SHP77 (cell line): ENCODE measurements around the gene HSPH1.
"Not testable (repeated sequence)": the region's sequence is repeated elsewhere in the genome, so short reads cannot be mapped to it uniquely, and the experiment has no call there.

Source experiments
- DNase-seq, 2 experiments: peaks; one replicate each; lab custom pipeline; 2025; lab: John Stamatoyannopoulos, UW

Gene HSPH1

DNA sequence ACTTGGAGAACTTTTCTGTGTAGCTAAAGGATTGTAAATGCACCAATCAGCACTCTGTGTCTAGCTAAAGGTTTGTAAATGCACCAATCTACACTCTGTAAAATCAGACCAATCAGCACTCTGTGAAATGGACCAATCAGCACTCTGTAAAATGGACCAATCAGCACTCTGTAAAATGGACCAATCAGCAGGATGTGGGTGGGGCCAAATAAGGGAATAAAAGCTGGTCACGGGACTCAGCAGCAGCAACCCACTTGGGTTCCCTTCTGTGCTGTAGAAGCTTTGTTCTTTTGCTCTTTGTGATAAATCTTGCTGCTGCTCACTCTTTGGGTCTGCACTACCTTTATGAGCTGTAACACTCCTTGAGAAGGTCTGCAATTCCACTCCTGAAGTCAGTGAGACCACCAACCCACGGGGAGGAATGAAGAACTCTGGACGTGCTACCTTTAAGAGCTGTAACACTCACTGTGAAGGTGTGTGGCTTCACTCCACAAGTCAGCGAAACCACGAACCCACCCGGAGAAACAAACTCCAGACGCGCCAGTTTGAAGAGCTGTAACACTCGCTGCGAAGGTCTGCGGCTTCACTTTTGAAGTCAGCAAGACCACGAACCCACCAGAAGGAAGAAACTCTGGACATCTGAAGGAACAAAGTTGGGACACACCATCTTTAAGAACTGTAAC, 16.2 kb upstream of the HSPH1 start:
- DNase-seq = not testable (repeated sequence)

DNA sequence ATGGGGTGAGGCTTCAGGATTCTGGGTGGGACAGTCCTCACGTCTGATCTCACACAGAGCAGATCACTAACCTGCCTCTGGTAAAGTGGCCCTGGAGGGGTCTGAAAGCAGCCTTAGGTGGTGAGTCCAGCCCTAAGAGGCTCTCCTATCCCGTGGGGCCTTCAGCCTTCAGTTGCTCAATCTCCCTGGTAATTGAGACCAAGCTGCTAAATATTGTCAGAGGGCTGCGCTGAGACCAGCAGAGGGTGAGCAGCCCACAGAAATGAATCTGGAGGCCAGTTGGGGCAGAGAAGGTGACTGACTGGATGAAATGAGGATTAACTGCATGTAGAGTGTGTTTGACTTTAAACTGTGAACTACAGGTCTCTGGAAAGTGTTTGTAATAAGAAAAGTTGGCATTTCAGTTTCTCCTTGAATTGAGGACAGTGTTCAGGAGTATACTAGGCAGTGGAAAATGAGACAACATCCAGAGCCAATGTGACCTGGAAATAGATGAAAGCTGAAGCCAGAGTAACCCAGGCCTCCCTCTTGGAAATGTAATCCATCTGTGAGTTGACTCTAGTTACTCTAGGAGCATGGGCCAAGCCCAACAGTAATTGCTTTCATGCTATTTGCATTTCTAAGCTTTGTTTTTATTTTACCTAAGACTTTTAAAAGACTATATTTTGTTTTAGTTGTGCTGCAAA, 14.3 kb upstream of the HSPH1 start:
- no peak for DNase-seq

DNA sequence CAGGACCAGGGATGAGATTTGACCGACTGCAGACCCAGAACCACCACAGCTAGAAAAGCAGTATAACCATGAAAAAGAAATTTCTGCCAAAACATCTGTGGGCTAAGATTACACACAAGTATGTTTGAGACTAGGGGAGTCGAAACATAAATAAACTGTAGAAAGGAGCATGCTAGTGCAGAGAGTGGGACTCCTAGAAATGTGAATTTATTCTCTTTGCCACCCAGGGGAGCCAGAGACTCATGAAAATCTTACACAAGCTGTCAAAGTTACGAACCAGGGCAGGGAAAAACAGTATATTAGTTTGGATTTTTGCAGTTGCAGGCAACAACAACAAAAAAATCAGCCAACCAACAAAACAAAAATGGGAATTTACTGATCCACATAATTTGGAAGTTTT, 12.3 kb upstream of the HSPH1 start:
- DNase-seq = no peak

DNA sequence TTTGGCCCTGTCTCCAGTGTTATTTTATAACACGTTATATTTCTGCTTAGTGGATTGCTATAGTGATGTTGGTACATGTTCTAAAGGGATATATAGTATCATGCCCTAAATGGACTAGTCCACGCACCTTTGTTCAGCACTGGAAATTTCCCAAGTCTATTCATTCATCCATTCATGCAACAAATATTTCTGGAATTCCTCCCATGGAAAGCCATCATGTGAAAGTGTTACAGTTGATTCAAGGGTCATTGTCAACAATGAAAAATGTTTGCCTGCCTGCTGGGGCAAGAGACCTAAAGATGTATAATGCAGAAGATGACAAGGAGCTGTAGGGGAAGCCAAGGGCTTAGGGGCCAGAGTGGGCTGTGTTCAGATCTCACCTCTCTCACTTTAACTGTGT, 10.8 kb upstream of the HSPH1 start:
- no peak for DNase-seq

DNA sequence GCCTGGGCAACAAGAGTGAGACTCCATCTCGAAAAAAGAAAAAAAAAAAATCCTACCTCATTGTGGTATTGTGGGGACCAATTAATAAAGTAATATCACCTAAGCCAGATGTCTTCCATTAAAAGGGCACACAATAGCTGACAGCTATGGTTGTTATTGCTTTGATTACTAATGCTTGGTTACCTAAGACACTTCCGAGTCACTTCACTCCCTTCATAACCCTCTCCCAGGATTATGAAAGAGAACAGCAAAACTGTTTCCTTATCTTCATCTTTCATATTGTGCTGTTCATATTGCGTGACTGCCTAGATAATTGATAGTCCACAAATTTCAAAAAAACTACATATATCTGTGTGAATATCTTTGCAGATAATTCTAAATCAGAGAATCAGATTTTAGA, 10.3 kb upstream of the HSPH1 start:
- no peak for DNase-seq

DNA sequence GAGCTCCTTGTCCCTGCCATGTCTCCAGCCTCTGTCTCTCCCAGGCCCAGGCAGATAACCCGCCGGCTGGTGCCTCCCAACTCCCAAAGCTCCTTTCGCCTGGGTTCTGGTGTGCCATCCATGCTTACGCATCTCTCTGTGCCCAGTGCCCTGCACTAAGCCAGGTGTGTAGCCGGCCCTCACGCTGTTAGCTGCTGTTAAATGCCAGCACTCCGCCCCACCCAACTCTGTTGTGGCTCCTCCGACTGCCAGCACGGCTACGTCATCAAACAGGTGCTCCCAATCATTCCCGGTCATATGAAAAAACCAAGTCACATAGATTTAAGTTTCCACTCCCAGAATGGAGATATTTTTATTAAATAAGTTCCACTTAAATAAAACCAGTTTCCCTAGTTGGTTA, 7.0 kb upstream of the HSPH1 start:
- no peak for DNase-seq

DNA sequence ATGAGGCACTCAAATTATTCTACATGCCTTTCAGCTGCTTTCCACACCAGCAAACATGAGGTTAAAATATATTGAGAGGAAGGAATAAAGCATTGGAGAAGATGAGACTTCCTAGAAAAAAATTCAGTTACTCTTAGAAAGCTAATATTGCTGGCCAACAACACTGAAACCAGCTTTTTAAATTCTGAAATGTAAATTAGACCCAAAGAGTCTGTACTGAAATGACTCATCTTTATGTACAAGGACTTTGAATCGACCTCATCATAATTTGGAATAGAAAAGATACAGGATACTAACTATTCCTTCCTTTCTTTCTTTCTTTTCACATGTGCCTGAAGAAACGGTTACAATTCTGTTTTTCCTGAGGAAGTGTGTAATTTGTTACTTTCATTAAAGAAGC, 6.5 kb upstream of the HSPH1 start:
- no peak for DNase-seq

DNA sequence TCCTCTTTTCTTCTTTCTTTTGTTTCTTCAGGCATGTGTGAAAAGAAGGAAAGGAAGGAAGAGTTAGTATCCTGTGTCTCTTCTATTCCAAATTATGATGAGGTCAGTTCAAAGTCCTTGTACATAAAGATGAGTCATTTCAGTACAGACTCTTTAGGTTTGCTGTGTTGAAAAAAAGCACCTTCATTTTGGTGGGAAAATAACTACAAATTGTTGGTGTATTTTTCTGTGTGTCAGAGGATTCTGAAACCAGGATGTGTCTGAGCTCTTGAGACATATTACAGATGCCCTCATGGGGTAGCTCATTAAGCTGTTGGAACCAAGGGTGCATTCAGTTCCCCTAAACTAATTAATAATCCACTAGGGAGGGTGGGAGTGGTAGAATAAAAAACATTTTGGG, 5.8 kb upstream of the HSPH1 start:
- no peak for DNase-seq

DNA sequence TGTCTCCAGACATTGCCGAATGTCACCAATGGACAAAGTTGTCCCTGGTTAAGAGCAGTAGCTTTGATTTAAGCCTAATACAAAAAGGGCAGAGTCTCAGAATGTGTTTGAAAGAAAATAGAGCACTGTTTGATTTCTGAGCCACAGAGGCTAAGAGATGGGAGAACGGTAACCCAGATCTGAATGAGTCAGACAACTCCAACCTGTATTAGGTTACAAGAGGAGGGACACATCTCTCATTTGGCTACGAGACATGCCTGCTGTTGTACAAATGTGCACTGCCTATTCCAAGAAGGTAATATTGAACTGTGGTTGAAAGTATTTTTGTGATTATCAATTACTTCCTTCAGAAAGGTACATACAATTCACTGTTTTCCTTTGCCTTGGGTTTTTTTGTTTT, 4.9 kb upstream of the HSPH1 start:
- DNase-seq = no peak

DNA sequence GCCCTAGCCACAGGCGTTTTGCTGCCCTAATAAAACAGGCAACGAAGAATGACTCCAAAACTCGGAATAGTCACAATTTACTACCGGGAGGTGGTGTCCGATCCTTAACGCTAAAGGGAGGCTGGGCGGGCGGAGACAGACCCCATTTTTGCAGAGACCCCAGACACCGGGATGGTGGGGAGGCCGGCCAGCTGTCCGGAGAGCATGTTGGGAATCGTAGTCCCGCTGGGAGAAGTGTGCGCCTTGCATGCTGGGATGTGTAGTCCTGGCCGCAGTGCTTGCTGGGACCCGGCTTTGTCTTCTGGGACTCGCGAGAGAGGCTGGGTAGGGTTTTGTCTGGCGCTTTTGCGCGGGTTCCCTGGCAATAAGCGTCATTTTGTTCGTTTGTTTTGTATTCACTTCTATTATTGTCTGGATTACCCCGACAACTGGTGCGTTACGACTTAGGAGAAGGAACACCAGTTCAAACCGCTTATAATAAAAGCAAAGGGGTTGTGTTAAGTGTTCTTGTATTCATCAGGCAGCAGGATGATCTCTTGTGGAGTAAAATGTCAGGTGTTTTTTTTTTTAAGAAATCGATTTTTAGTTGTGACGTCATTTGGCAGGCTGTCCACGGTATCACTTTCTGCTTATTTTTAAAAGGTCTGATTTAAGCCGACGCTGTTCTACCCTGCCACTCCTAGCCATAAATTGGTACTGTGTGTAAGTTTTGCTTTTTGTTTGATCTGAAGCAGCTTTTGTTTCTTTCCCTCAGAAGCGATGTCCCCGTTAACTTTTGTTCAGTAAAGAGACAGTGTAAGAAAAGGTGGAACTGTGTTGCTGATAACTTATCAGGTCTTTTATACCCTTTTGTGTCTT, 676 bp upstream of the HSPH1 start:
- peak; percentile 97 for DNase-seq

DNA sequence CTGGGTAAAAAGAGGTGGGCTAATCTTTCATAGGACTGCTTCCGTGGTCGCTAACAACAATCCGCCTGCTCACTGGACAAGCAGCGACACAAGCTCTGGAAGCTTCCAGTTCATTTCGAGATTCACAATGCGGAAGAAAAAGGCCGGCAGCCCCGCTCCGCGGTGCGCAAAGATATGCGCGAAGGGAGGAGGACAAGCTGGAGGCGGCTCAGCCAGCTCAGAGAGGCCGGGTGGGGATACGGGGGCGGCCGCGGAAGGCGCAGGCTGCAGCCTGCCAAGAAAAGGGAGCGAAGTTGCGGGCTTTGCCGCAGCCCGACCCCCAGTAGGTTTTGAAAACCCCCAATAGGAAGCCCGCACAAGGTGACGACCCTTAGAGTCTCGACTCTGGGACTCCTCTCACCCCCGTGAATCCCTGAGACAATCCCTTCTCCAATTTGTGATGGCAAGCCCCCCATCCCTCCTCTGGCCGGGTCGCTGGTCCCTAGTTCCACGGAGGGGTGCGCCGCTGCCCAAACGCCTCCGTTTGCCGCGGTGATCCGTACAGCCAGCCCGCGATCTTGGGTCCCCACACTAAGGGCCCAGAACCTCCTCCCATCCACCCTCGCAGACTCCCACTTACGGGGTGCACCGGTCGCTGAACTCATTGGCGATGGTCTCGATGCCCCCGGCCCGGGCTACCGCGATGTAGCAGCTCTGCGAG, 697 bp downstream of the HSPH1 start:
- peak in 1 of 2 experiments; percentile 28 for DNase-seq

DNA sequence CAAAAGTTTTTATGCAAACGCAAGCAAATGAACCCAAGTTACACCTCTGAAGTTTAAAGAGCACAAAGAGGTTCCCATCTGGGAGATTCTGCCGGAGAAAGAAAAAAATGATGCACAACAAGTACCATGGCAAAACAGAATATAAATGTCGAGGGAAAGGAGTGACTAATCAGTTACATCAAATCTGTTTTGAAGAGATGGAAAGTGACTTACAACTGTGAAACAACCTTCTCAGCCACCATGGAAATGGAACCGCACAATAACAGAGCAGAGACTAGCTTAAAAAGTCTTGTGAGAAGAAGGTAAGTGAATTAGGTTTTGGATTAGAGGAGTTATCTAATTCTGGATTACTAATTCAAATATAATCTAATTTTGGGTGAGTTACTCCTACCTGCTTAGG, 2.4 kb downstream of the HSPH1 start:
- DNase-seq = no peak

DNA sequence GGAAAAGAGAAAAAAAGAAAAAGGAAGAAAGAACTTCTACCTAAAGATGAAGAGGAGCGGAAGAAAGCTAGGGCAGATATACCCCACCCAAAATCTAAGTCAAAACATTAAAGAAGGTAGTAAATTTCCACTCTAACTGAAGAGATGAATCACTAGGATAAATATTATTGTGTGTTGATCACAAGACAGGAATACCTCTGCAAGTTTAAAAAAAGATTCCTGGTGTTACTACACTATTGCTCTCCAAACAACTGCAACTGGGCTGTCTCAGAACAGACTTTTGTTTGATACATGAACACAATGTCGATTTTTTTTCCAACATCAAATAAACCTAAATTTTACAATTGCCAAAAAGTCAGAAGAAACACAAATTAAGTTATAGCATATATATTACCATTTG, 6.8 kb downstream of the HSPH1 start:
- DNase-seq = no peak

DNA sequence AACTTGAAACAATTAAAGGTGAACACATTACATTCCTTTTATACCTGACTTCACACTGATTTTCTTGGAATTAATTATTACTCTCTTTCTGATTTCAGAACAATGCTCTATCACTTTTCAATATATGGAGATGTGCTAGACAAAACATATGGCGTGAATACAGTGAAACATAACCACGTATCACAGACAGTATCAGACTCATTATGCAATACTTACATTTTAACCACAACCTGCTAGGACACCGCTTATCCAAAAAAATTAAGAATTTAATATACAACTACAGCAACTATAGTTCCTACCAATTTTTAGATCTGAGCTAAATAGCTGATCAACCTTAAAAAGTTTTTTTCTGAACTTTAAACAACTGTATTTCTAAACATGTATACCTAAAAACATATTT, 9.9 kb downstream of the HSPH1 start:
- DNase-seq = no peak

DNA sequence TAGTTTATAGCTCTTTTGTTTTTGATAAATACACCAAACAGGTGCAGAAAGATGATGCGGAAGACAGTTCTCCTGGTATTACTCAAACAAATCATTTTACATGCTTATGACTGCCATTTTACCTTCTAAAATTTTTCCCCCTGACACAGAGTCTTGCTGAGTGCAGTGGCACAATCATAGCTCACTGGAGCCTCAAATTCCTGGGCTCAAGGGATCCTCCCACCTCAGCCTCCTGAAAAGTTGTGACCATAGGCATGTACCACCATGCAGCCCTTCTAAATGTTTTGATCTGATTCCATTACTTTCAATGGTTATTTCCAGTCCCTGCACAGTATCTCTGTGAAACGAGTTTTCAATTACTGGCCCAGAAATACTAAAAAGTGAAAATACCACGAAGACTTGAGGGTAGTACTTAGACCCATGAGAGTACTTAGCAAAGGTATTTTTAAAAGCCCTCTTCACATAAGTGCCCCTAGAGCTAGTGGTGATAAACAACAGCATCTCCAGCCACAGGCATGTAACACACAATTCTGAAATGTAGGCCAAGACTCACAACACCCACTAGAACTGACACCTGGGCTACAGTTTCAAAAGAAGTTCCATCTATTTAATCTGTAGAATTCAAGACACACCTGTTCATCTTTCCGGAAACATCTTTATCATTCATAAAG, 11.3 kb downstream of the HSPH1 start:
- DNase-seq = no peak

DNA sequence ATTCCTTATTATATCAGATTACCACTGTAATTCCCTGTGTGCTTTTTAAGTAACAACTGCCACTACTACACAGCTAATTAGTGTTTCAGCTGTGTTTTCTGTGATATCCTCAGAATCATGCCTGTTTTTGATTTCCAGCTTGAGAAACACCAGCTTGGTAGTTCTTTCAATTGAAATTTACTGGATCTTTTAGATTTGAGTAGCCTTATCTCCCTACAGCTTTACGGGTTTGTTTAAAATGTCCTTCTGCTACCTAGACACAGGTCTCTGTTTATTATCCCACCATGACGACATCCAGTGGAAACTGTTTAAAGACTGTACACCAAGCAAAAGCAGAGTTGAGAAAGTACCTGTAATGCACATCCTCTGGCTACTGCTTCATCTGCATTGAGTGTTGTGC, 12.1 kb downstream of the HSPH1 start:
- DNase-seq = no peak

DNA sequence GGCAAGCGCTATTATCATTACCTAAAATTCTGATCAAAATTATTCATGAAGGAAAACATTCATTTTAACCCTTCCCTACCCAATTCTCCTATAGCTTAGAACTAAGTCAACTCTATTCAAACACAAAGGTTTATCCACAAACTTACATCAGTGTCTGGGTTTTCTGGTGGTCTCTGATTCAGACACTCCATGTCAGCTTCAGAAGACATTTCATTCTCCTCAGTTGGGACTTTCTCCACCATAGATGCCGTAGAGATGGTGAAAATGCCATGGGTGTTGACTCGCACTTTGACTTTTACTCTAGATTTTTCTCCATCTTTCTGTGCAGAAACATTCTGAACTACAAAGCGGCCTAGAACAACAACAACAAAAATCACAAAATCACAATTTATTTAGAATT, 16.3 kb downstream of the HSPH1 start:
- DNase-seq = no peak

DNA sequence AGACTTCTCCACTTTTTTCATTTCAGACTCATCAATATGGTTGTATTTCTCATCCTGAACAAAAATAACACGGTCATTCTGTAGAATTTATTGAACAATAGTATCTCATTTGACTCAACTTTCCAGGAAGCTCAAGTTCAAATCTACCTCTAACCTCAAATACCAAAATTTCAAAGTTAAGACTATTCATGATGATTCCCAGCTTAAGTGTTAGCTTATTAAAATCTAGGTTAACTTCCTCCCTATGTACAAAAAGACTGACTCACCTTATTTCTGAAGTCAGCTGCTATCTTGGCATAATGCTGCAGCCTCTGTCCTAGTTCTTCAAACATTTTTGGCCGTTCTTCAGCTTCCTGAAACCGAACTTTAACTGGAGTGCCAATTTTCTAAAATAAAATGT, 23.2 kb downstream of the HSPH1 start:
- DNase-seq = no peak

DNA sequence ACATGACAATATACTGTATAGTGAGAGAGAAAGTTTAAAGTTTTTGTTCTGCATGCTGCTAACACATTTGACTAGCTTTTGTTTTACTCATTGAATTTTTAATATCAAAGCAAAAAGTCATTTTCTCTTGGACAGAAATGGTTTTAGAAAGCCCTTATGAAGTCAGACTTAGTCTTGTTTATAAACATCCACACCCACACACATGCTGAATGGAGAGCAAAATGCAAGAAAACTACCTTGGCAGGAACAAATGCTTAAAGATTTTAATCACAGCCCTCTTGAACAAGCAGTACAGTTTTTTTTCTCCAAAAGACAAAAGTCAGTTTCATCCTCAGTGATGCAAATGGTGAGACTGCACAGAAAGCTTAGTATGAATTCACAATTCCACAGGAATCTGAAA, 25.0 kb downstream of the HSPH1 start:
- no peak for DNase-seq

DNA sequence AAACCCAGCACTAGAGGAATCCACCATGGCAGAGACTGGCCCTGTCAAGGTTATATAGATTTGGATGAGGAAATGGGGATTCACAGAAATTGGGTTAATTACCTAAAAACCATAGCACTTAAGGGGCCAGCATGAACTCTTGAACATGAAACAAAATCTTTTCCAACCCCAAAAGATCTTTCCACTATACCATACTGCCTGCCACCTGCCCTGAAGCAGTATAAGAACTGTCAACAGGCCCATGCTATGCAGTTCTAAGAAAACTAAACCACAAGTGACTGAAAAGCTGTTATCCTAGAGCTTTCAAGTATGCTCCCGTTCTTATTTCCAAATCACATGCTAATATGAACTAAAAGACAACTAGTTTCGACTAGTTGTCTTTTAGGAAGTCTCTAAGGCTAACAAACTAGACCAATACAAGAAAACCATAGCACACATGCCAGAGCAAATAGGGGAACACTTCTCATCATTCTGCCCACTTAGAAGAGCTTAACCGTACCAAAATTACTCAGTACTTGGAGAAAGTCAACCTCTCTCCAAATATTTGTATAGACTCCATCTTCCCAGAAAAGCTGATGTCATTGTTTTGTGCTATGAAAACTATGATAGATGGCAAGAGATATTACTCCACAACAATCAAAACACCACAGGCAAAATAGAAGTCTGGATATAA, 27.5 kb downstream of the HSPH1 start:
- DNase-seq = no peak

DNA sequence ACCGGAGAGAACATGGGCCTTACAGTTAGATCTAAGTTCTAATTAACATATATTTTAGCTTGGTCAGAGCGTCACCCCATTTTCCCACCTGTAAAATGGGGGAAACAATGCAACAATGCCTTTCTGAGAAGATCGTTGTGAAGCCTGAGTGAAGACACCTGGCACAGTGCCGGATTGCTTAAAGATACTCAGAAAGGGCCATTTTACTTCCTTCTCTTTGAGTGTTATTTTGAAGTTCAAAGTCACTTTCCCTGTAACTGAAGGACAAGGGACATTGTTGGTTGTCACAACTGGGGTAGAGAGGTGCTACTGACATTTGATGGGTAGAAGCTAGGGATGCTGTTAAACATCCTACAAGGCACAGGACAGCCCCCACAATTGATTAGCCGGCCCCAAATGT, 28.1 kb downstream of the HSPH1 start:
- DNase-seq = no peak
